ENCODE measurements around the gene SPATA20. TPM values are rescaled to one million over a fixed set of nuclear protein-coding genes. Genes with fewer than 3 reads are reported as not detected.

SPATA20 gene
- total and polyA plus RNA-seq, 2 of the 8 experiments (the other 6 are each of a cell fraction or from before 2014, with no cell fraction given): 16.2 to 17.5 TPM

DNA sequence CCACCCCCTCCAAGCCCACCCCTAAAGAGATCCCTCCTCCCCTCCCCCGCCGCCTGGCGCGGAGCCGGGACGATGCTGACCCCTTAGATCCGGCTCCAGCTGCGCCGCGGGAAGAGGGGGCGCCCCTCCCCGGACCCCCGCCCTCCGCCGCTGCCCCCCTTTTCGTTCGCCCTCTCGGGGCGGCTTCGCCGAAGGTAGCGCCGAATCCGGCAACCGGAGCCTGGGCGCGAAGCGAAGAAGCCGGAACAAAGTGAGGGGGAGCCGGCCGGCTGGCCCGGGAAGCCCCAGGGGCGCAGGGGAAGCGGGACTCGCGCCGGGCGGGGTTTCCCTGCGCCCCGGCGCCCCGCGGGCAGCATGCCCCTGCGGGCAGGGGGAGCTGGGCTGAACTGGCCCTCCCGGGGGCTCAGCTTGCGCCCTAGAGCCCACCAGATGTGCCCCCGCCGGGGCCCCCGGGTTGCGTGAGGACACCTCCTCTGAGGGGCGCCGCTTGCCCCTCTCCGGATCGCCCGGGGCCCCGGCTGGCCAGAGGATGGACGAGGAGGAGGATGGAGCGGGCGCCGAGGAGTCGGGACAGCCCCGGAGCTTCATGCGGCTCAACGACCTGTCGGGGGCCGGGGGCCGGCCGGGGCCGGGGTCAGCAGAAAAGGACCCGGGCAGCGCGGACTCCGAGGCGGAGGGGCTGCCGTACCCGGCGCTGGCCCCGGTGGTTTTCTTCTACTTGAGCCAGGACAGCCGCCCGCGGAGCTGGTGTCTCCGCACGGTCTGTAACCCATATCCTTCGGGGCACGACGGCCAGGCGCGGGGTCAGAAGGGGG lies 14.2 kb downstream of the SPATA20 start:
- Histone ChIP-seq H4K20me1 (replicated peaks in 1 of 2; ENCODE audit: control insufficient read depth in 1 of 2, insufficient read depth in 2 of 2, low read length in 2 of 2) (peaks cover 6 to 7% of the 10 kb centered on the region in 2 experiments), H2BK12ac (ENCODE audit: low read depth, low read length) (no peak overlapping the region), H3K4me3 (ENCODE audit: extremely low read depth in 1 of 4, insufficient read depth in 2 of 4, low read depth in 3 of 4, low read length in 4 of 4) (peak overlapping the region; percentile 34 to 63 (median 41)), H2AFZ (ENCODE audit: low read length) (no peak overlapping the region), H3K79me2 (ENCODE audit: control insufficient read depth in 1 of 2, insufficient read depth in 2 of 2, low read length in 2 of 2) (no peaks in the 10 kb centered on the region), H3K18ac (ENCODE audit: extremely low read depth, low read length) (no peak overlapping the region; the same call in 1 of the 2 replicates), H4K5ac (ENCODE audit: insufficient read length, low read depth, low read length) (no peak overlapping the region), H4K8ac (ENCODE audit: extremely low read depth, insufficient read depth, low read length) (no peak overlapping the region), H3K9me3 (ENCODE audit: insufficient read depth in 2 of 2, low read depth in 1 of 2, low read length in 1 of 2) (no peaks in the 10 kb centered on the region), H3K4me1 (replicated peaks in 1 of 4; ENCODE audit: control insufficient read depth in 3 of 4, insufficient read depth in 4 of 4, low read length in 3 of 4) (peaks cover 0 to 37% (median 21%) of the 10 kb centered on the region in 4 experiments; a peak in 6 of 7 replicates), H3K14ac (ENCODE audit: insufficient read length) (no peak overlapping the region), H3K4ac (replicated peaks; ENCODE audit: insufficient read length, low read depth, low read length) (no peak overlapping the region), H3K23me2 (ENCODE audit: low read depth, low read length) (peaks cover 17% of the 10 kb centered on the region; the same call in 1 of the 2 replicates), H3K9ac (replicated peaks in 1 of 4; ENCODE audit: extremely low read depth in 1 of 4, low read depth in 3 of 4, low read length in 3 of 4) (no peak overlapping the region), H2BK5ac (ENCODE audit: low read depth, low read length) (no peak overlapping the region), H3K36me3 (ENCODE audit: control insufficient read depth in 2 of 4, insufficient read depth in 4 of 4, low read length in 3 of 4) (no peaks in the 10 kb centered on the region), H2BK120ac (replicated peaks; ENCODE audit: low read depth, low read length) (no peak overlapping the region), H2BK15ac (ENCODE audit: low read length) (no peak overlapping the region), H4K91ac (replicated peaks; ENCODE audit: insufficient read length, low read length) (no peak overlapping the region), H2AK5ac (ENCODE audit: low read depth, low read length) (no peak overlapping the region), H2BK20ac (ENCODE audit: low read length) (no peak overlapping the region), H3K27ac (ENCODE audit: low read depth, low read length) (no peak overlapping the region), H3K56ac (replicated peaks; ENCODE audit: insufficient read length, low read depth, low read length) (no peak overlapping the region), H3K23ac (ENCODE audit: insufficient read length) (no peak overlapping the region), H3K4me2 (ENCODE audit: insufficient read depth in 1 of 2, low read depth in 2 of 2, low read length in 2 of 2) (peak overlapping the region; percentile 75 to 80), H3K27me3 (replicated peaks in 1 of 4; ENCODE audit: control insufficient read depth in 3 of 4, extremely low read depth in 1 of 4, insufficient read depth in 3 of 4, low read length in 3 of 4) (peaks cover 27 to 80% (median 71%) of the 10 kb centered on the region in 4 experiments), H3K79me1 (ENCODE audit: low read depth, low read length) (no peaks in the 10 kb centered on the region)
- 1% methylated on average over 25 of the region's 88 CpGs; no CpG with 5 or more reads in 1 of the 2 experiments for WGBS, 2 experiments (ENCODE audit: extremely low coverage in 1 of 2, insufficient coverage in 1 of 2, insufficient read length in 1 of 2, insufficient replicate concordance in 2 of 2, low coverage in 1 of 2, low lambda C conversion rate in 2 of 2, missing lambda C conversion rate in 1 of 2)
- peak in 1 of 2 experiments; percentile 75 for DNase-seq (ENCODE audit: low read depth in 1 of 2, low spot score in 2 of 2)
- ChIA-PET CTCF (ENCODE audit: partially characterized antibody) (interaction anchor here (0.6 to 7.2 kb wide), 13 partner anchors 9 to 187 kb away, joined by 3 to 89 read pairs (median 4); no protein-coding TSS in a partner anchor), POLR2A (ENCODE audit: partially characterized antibody) (interaction anchor here (0.9 to 2.2 kb wide), 12 partner anchors 11 to 87 kb away, joined by 3 to 7 read pairs (median 4); partner anchors contain the start of gene SPATA20)
- FAIRE-seq: no peak
- TF ChIP-seq, protein P1, sequence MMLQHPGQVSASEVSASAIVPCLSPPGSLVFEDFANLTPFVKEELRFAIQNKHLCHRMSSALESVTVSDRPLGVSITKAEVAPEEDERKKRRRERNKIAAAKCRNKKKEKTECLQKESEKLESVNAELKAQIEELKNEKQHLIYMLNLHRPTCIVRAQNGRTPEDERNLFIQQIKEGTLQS (IDR thresholded peaks at IDR 0.05; ENCODE audit: insufficient read depth, low read depth, low read length): no peak
- TF ChIP-seq GABPA (IDR thresholded peaks at IDR 0.05; ENCODE audit: borderline replicate concordance, insufficient read depth, low read length) (no peak), TBP (IDR thresholded peaks at IDR 0.05; ENCODE audit: low read depth, low read length) (no peak), TAF1 (IDR thresholded peaks at IDR 0.05; ENCODE audit: low read depth, low read length) (no peak), HDAC2 (IDR thresholded peaks at IDR 0.05; ENCODE audit: borderline replicate concordance in 1 of 2, low read depth in 2 of 2, low read length in 2 of 2) (no peak), BCL11A (IDR thresholded peaks at IDR 0.05; ENCODE audit: low read depth in 2 of 2, low read length in 2 of 2) (no peak)
- TF ChIP-seq, protein P2, sequence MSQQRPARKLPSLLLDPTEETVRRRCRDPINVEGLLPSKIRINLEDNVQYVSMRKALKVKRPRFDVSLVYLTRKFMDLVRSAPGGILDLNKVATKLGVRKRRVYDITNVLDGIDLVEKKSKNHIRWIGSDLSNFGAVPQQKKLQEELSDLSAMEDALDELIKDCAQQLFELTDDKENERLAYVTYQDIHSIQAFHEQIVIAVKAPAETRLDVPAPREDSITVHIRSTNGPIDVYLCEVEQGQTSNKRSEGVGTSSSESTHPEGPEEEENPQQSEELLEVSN (IDR thresholded peaks at IDR 0.05): no peak
- TF ChIP-seq, protein P3, sequence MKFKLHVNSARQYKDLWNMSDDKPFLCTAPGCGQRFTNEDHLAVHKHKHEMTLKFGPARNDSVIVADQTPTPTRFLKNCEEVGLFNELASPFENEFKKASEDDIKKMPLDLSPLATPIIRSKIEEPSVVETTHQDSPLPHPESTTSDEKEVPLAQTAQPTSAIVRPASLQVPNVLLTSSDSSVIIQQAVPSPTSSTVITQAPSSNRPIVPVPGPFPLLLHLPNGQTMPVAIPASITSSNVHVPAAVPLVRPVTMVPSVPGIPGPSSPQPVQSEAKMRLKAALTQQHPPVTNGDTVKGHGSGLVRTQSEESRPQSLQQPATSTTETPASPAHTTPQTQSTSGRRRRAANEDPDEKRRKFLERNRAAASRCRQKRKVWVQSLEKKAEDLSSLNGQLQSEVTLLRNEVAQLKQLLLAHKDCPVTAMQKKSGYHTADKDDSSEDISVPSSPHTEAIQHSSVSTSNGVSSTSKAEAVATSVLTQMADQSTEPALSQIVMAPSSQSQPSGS (IDR thresholded peaks at IDR 0.05; ENCODE audit: low read length): no peak
